Measurements from ENCODE around the gene GPC5.
"Not testable (repeated sequence)": the region's sequence is repeated elsewhere in the genome, so short reads cannot be mapped to it uniquely, and the experiment has no call there.

Gene GPC5

DNA sequence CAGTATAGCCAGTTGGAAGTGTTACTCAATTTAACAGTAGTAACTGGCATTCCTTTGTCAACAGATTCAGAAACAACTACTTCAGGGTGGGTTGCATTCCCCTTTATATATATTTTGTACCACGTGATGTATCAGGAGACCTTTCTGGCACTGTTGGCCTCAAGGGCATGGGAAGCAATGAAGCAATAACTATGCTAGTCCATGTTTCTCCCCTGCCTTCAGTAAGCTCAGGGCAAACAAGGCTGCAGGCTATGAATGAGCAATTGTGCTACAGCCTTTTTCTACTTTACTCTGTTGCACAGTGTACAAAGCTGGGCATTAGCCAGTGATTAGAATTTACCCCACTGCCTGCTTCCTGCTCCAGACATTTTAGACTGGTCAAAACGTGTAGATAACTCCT, 348.8 kb downstream of the GPC5 start:
- intact Hi-C loops (cut with DNase I) = no loop called here
- no peak for DNase-seq

DNA sequence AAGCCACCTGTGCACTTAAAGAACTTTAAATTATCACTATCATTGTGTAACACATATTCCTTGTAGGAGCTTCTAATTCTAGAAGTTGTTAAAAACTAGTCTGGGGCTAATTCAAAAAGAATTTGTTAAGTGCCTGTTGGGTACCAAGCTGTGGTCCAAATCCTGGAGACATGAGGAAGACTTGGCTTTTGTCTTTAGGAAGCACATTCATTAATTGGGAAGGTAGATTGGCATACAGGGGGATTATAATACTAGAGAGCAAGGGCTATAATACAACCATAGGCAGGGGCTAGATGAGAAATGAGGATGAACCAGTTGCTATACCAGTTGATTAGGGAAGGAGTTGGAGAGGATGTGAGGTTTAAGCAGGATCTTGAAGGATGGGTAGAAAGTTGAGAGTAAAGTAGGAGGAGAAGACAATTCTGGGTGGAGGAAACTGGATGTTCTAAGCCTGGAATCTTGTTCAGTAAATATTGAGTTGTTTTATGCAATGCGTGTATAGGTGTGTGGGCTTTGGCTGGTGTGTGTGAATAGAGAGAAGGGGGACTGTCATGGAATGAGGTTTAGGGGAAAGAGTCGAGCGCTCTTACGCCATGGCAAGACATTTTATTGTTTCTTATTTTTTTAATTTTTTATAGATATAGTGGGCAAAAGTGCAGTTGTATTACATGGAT, 350.1 kb downstream of the GPC5 start:
- intact Hi-C loops (cut with DNase I) = no loop called here
- no peak for DNase-seq

DNA sequence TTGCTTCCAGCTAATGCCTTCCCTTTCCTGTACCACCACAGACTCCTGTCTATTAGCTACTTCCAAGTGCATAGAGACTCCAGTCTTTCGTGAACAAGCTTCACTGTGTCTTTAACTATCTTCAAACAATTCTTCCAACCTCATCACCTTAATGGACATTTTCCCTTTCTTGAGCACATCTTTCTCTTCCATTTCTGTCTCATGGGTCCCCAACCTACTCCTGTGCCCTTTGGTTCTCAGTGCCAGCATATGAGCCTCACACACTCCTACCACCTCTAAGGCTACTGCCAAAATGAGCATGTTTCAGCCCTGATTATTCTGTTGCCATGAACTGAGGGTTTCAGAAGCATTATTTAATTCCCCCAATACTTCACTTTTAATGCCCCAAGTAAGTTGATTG, 360.3 kb downstream of the GPC5 start:
- DNase-seq = no peak
- intact Hi-C loops (cut with DNase I) = no loop called here

DNA sequence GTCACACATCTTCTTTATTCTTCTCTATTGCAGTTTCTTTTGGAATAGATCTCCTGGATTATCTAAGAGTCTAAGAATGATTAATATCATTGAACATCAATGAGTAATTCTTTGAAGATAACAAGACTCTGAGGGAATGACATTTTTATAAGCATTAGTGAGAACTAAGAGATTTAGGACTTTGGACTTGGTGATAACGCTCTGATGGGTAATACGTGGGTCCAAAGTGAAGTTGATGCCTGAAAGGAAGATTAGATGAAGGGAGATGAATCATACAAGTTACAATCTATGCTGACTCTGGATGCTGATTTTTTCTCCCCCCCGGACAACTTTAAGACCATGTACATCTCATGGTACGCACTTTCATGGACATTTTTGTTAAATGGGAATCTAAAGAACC, 364.5 kb downstream of the GPC5 start:
- intact Hi-C loops (cut with DNase I) = no loop called here

DNA sequence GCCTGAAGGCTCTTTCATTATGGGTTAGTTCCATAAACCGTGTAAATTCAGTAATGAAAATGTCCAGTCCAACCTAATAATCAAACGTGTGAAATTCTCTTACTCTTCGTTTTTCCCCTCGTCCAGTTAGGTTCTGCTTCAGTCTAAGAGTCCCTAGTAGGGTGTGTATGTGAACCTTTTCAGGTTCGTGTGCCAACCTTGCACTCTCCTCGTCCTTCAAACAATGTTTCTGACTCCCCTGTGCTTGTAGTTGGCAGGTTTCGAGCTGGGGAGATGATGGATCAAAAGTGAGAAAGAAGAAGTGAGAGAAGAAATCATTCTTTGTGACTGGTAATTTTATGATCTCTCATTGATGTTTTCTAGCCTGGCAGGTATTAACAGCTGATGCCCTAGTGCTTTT, 366.1 kb downstream of the GPC5 start:
- DNase-seq = no peak
- intact Hi-C loops (cut with DNase I) = no loop called here

More for the DNA sequence above, 364.5 kb downstream of the GPC5 start:
- DNase-seq = no peak

DNA sequence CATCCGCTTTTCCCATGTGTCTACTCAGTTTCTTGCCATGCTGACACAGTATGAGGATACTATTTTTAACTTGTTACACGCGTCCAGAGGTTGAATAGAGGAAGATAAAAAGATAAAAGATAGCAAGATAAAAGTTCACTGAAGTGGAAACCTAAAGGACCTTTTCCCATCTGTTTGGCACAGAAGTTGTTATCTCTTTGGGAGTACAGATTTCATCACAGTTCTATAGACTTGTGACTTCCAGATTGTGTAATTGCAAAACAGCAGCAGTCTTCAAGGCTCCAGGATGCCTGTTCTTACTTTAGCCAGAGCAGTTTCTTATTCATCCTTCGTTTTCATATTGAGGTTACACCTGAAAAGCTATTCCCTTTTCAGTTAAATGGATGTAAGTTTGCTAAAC, 369.2 kb downstream of the GPC5 start:
- no peak for DNase-seq
- intact Hi-C loops (cut with DNase I) = no loop called here

DNA sequence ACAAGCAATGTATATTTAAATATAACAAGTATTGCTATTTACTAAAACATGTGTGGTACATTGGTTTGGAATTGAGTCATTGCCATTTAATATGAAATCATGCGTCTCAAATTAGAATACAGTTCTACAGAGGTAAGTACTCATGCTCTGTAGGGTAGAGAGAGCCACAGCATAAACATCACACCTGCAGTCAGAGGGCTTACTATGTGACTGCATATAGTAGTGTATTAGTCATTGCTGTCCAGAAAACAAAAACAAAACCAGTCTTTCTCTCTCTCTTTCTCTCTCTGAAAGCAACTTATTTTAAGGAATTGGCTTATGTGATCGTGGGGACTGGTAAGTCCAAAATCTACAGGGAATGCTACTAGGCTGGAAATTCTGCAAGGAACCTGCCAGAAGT, 370.3 kb downstream of the GPC5 start:
- intact Hi-C loops (cut with DNase I) = no loop called here
- DNase-seq = no peak

DNA sequence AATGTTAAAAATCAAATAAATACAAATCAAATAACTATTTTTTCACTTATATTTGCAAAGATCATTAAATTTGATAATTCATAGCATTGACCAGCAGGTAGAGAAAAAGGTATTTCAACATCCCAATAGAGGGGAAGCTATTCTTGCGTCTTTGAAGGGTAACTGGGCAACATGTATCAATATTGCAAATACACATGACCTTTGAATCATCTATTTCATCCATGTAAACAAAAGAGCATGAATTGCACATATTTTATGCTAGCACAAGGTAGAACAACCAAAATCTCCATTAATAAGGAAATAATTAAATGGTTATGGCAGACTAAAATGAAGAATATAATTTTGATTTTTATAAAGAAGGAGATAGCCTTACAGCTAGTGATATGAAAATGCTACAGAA, 372.8 kb downstream of the GPC5 start:
- DNase-seq = no peak
- intact Hi-C loops (cut with DNase I) = no loop called here

DNA sequence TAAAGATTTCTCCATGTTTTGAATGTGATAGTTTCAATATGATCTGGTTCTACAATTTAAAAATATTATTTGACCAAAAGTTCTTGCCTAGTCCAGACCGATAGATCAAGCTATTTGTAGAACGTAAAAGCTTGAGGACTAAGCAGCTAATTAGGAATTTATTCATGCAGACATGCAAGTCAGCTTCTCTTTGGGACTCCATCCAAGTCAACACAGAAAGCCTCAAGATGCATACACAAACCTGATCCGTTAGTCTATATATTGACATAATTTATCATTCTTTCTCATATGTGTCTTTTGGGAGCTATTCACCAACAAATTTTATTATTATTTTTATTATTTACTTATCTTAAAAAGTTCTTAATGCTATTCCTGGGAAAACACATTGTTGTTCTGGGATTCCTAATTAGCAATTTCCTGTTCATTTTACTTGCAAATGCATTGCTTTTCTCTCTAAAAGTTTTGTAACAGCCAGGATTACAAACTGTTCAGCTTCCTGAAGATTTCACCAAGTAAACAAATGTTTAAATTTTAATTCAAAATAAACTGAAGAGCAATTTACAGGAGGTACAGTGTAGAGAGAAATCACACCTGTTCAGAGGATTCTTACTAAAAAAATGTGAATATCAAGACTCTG, 375.3 kb downstream of the GPC5 start:
- DNase-seq = no peak
- intact Hi-C loops (cut with DNase I) = no loop called here

DNA sequence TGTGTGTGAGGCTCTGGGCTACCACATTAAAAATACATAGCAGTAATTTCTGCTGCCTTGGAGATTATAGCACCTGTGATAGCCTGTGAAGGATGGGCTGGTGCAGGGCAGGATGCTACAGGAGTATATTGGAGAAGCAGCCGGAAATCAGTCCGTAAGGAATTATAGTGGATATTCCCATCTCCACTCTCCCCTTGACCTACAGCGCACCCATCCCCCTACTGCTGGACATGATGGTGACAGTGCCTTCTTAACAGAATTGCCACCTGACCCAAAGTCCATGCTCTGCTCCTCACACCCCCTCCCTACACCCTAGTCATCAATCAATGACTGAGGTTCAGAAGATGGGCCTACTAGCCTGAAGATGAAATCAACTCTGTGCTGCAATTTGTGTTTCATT, 376.0 kb downstream of the GPC5 start:
- intact Hi-C loops (cut with DNase I) = no loop called here
- DNase-seq = peak in 1 of 10 donors; percentile 17

DNA sequence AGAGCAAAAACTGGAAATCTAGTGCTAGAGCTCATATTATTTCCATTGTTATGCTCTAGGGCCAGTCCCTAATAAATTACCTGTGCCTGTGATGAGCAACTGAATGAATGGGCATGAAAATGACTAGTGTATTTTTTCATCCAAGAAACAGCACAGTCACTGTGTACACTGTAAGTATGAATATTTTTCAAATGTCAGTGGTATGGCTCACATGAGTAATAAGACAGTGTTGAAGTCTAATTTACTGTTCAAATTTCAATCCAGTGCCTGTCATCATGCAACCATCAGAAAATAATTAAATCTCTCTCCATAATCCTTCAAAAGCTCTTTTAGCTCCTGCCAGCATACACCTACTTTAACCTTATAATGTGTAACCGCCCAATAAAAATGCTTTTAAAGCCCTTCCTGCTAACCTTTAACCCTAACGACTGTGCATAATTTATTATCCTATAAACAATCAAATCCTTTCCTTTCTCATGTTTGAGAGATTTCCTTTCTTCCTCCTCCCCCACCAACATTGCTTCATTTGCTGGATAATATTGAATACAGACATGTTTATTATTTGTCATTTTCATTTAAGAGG, 378.3 kb downstream of the GPC5 start:
- no peak for DNase-seq
- intact Hi-C loops (cut with DNase I) = loop anchor here (5.0 kb wide), 1 partner anchor 399 kb away; no protein-coding TSS in a partner anchor

DNA sequence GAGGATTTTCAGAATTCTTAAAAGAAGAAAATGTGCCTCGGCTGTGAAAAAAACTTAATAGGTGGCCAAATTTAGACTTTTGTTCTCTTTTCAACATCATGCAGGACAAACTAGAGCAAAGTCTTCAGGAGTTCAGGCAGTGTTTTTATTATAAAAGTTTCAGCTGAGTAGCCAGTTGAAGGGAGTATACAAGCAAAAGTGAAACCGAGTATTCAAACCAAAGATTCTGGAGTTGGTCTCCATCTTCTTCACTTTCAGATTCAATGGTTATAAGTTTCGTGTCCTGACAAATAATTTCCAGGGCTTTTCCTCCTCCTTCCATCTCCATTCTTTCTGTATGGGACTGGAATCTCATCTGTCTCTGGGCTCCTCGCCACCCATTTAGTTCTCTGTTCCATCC, 379.7 kb downstream of the GPC5 start:
- intact Hi-C loops (cut with DNase I) = loop anchor here (5.0 kb wide), 1 partner anchor 401 kb away; no protein-coding TSS in a partner anchor
- no peak for DNase-seq

DNA sequence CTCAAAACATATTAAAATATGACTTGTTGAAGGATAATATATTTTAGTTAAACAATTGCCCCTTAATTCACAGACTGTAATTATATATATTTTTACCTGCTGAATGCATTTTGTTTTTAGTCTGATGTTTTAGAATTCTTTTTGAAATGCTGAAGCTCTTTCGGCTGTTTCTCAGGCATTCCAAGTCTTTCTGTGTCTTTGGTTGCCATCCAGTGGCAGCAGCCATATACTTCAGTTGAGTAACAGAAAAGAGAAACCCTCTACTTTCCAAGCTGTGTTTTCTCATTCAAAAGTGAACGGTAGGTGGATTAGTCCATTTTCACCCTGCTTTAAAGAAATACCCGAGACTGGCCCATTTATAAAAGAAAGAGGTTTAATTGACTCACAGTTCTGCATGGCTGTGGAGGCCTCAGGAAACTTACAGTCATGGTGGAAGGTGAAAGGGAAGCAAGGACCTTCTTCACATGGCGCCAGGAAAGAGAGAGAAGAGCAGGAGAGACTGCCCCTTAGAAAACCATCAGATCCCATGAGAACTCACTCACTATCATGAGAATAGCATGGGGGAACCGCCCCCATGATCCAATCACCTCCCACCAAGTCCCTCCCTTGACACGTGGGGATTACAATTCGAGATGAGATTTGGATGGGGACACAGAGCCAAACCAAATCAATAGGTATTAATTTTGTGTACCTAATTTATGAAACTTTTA, 383.7 kb downstream of the GPC5 start:
- DNase-seq = peak in 2 of 10 donors; percentile 15 to 65
- intact Hi-C loops (cut with DNase I) = not testable (repeated sequence)

DNA sequence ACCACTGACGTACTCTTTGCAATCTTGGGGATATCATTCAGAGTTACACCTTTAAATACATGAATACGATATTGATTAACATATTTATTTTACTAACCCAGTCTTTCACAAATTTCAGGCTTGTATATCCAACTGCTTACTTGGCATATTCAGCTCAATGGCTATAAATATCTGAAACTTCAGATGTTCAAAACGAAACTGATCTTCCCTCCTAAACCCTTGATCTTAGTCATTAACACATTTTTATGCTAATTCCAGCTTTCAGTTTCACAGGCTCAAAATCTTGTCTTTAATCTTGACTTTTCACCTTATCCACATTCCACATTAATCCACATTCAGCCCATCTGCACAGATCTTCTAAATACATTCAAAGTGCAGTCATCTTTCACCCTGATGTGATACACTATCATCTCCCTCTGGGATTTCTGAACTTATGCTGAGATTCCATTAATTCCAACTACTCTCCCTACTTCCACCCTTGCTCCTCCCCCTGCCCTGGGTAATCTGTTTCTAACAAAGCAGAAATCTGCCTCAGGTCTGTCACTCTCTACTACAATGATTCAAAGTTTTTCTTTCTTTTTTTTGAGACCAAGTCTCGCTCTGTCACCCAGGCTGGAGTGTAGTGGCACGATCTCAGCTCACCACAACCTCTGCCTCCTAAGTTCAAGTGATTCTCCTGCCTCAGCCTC, 387.2 kb downstream of the GPC5 start:
- intact Hi-C loops (cut with DNase I) = no loop called here
- no peak for DNase-seq

DNA sequence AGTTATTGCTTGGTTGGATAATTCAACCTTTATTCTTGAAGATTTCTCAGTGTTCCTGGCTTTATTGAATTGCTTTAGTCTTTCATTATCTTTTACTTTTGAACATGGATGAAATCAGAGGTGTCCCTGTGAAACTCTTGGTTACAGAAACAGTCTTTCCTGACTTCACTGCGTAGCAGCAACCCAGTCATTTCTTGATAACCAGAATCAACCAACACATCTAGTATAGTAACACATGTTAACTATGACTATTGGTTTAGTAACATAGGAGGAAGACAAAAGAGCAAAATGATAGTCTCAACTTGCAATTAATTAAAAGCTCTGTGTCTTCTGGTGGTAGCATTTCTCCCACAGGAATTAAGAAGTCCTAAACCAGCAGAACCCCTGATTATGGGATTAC, 393.6 kb downstream of the GPC5 start:
- intact Hi-C loops (cut with DNase I) = no loop called here
- DNase-seq = no peak

DNA sequence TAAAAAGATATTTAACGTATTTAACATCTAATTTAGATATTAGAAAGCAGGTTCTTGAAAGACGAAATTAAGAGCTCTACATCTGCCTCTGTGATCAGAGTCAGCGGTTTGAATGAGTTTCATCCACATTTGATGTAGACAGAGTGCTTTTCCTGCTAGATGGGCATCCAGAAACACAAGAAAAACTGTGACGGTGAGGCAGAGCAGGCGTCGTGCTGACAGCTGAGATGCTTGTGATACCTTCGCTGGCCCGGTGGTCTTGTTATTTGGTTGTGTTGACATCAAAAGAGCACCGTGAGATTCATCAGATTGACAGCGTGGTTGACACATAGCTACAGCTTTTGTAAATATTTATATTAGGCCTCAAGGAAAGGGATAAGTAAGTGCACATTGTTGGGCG, 399.1 kb downstream of the GPC5 start:
- no peak for DNase-seq
- intact Hi-C loops (cut with DNase I) = no loop called here

DNA sequence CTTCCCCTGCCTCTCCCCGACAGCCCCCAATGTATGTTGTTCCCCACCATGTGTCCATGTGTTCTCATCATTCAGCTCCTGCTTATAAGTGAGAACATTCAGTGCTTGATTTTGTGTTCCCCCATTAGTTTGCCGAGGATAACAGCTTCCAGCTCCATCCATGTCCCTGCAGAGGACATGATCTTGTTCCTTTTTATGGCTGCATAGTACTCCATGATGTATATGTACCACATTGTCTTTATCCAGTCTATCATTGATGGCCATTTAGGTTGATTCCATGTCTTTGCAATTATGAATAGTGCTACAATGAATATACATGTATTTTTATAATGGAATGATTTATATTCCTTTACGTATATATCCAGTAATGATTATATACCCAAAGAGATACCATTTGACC, 399.9 kb downstream of the GPC5 start:
- intact Hi-C loops (cut with DNase I); DNase-seq: not testable (repeated sequence)

DNA sequence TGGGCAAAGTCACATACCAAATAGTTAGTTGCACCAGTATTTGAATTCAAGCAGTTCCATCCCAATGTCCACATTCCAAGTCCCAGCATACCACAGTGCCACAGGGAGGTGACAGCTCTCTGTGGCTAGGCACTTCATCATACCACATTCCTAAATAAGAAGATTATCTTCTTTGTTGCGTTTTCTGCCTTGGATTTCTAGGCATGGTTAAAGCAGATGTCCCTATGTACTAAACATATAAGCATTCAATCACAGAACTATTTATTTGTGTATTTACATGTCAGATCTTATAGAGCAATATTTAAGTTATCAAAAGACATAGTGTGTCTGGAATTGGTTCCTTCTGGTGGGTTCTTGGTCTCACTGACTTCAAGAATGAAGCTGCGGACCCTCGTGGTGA, 403.4 kb downstream of the GPC5 start:
- intact Hi-C loops (cut with DNase I); DNase-seq: not testable (repeated sequence)

DNA sequence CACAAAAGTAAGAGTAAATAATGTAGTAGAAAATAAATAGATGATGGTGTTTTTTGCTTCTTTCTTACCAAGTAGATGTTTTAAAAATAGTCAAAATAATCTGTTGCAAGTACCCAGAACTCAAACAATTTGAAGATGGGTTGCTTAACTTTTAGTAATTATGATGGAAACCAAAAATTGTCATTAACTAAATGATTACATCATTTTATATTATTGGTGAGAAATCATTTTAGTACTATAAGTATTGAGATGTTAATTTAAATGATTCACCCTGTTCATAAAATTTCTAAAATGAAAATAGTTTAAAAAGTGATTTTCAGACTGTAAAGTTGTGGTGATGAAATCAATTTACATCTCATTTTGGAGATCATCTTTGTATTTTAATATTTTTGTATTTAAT, 404.5 kb downstream of the GPC5 start:
- no peak for DNase-seq
- intact Hi-C loops (cut with DNase I) = no loop called here

DNA sequence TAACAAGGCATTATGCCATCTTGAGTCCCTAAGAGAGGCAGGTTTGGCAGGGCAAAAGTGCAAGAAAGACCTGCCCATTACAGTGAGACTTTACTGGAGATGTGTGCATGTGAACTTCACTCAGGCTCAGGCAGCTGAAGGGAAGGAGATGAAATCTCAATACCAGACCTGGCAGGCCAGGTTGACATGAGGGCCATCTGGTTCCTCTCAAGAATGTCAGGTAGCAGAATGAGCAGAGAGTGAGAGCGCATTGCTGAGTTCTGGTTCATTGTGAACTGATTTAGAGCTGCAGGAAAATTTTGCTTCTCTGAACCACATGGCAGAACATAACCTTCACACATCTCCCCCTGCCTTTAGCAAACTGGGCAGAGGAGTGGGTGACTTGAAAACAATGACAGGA, 406.3 kb downstream of the GPC5 start:
- intact Hi-C loops (cut with DNase I) = no loop called here
- DNase-seq = no peak

DNA sequence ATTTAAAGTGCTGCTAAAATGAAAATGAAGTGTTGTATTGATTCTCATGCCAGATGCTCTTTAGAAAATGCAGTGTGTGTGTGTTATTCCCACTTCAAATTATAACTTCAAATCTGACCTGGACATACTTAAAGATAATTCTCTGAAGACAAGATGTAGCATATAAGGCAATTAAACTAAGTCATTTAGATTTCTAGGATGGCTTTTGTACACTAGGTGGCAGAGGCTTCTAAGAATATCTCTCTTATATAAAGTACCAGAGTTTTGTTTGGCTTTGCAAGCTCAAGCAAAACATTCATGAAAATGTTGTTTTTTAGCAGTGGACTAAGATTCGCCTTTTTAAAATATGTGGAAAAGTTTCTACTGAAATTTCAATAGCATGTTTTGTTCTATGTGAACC, 407.2 kb downstream of the GPC5 start:
- intact Hi-C loops (cut with DNase I) = no loop called here
- DNase-seq = no peak

All from posterior cingulate gyrus (tissue), 11 donors.